ENCODE data around the gene UNC45B.

DNA sequence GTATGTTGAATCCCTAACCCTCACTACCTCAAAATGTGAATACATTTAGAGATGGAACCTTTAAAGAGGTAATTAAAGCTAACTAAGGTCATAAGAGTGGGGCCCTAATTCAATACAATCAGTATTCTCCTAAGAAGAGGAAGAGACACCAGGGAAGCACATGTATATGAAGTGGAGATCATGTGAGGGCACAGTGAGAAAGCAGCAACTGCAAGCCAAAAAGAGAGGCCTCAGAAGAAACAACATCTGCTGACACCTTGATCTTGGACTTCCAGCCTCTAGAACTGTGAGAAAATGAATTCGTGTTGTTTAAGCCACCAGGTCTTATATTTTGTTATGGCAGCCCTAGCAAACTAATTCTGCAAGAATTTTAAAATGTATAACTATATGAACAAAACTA lies 82.0 kb downstream of the UNC45B start:
- TF ChIP-seq CTCF (IDR thresholded peaks at IDR 0.05) (no peak), POLR2A (IDR thresholded peaks at IDR 0.05) (no peak)

All from Peyer's patch (tissue), 4 donors.